ENCODE data around the gene WDR36. TPM values are rescaled to one million over a fixed set of nuclear protein-coding genes. Genes with fewer than 3 reads are reported as not detected.

The WDR36 gene
- total RNA-seq, 2 donors from 2014 or later = 11.9 to 16.1 TPM

DNA sequence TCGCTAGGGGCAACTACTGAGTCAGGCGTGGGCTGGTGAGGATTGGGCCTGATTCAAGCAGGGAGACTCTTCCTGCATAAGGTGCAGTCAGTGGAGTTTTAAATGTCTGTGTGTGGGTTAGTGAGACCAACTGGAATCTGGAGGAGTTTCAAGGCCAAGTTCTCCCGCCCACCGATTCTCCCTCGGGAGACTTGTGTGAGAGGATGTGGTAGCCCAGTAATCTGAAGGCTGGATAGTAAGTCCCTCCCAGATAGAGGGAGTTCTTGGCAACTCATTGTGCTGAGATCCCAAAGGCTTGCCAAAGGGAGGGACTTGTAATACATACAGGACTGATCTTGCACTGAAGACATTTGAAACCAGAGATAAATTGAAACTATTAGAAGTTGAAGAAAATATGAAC lies 51.8 kb downstream of the WDR36 start:
- no peaks in the 10 kb centered on the region for H3K36me3 ChIP-seq (replicated peaks in 1 of 2; ENCODE audit: insufficient read depth in 1 of 2, low read depth in 2 of 2)
- intact Hi-C loops (cut with DNase I) = no loop called here

DNA sequence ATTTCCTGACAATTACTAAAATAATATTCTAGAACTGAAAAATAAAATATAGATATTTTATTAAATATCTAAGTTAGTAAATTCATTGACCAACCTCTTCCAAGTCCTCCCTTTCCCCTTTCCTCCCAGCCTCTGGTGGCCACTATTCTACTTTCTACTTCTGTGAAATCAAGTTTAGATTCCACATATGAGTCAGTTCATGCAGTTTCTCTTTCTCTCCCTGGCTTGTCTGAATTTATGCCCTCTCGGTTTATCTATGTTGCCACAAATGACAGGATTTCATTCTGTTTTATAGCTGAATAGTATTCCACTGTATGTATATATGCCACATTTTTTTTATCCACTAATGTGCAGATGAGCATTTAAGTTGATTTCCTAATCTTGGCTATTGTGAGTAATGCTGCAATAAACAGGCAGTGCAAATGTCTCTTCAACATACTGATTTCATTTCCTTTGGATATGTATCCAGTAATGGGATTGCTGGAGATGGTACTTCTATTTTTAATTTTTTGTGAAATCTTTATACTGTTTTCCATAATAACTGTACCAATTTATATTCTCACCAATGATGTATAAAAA lies 52.3 kb downstream of the WDR36 start:
- H3K4me1 ChIP-seq = no peaks in the 10 kb centered on the region
- H3K4me3 ChIP-seq = no peak overlapping the region
- 62 to 87% methylated on average over 1 of the region's 1 CpG for whole genome bisulfite sequencing, 2 donors
- H3K27me3 ChIP-seq = no peaks in the 10 kb centered on the region
- intact Hi-C loops (cut with DNase I) = no loop called here
- no peaks in the 10 kb centered on the region for H3K36me3 ChIP-seq (replicated peaks in 1 of 2; ENCODE audit: insufficient read depth in 1 of 2, low read depth in 2 of 2)
- H3K9me3 ChIP-seq = no peaks in the 10 kb centered on the region
- TF ChIP-seq, protein P1, sequence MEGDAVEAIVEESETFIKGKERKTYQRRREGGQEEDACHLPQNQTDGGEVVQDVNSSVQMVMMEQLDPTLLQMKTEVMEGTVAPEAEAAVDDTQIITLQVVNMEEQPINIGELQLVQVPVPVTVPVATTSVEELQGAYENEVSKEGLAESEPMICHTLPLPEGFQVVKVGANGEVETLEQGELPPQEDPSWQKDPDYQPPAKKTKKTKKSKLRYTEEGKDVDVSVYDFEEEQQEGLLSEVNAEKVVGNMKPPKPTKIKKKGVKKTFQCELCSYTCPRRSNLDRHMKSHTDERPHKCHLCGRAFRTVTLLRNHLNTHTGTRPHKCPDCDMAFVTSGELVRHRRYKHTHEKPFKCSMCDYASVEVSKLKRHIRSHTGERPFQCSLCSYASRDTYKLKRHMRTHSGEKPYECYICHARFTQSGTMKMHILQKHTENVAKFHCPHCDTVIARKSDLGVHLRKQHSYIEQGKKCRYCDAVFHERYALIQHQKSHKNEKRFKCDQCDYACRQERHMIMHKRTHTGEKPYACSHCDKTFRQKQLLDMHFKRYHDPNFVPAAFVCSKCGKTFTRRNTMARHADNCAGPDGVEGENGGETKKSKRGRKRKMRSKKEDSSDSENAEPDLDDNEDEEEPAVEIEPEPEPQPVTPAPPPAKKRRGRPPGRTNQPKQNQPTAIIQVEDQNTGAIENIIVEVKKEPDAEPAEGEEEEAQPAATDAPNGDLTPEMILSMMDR (IDR thresholded peaks at IDR 0.05) = no peak
- no peak for TF ChIP-seq POLR2A (IDR thresholded peaks at IDR 0.05)
- ATAC-seq (no peak), DNase-seq (no peak)
- H3K27ac ChIP-seq = no peak overlapping the region

More for the DNA sequence above, 51.8 kb downstream of the WDR36 start:
- Histone ChIP-seq H3K27ac (no peak overlapping the region), H3K4me1 (no peaks in the 10 kb centered on the region), H3K4me3 (no peak overlapping the region), H3K9me3 (no peaks in the 10 kb centered on the region), H3K27me3 (no peaks in the 10 kb centered on the region)
- ATAC-seq (peak; percentile 45), DNase-seq (peak; percentile 17 to 49 (median 21))
- TF ChIP-seq, protein P1 (IDR thresholded peaks at IDR 0.05) = no peak
- no peak for TF ChIP-seq POLR2A (IDR thresholded peaks at IDR 0.05)
- WGBS, 2 donors = 20 to 38% methylated on average over 5 of the region's 5 CpGs

DNA sequence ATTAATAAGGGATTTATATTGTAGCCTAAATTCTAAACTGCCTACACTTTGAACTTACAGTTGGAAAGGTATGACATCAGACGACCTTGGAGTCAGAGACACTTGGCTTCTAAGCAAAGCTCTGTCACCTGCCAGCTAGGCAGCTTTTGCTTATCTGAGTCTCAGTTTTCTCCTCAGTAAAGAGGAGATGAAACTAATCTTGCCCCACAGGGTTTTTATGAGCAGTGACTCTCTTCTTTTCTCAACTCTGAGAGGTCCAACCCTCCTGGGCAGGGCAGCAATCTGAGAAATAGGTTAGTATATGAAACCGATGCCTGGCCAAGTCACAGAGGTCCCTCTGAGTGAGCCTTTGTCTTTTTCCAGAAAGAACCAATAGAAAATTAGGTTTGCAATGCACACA lies 53.9 kb downstream of the WDR36 start:
- intact Hi-C loops (cut with DNase I) = no loop called here
- Histone ChIP-seq H3K27me3 (no peaks in the 10 kb centered on the region), H3K4me3 (no peak overlapping the region)

DNA sequence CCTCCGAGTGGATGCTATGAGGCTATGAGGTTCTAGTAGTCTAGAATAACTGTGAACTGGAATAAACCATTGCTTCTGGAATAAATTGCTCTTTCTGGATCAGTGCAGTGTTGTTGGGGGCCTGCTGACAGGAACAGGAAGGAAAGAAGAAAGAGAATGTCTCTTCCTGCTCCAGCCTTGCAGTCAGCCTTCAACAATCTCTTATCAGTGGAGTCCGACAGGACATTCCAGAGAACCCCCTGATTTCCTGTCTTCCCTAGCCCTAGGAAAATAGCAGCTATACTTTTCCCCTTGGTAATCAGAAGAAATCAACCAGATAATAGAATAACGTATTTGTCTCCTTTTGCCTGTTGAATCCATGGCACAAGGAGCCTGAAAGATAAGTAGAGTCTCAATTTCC lies 55.4 kb downstream of the WDR36 start:
- no peaks in the 10 kb centered on the region for H3K9me3 ChIP-seq
- H3K4me1 ChIP-seq = no peaks in the 10 kb centered on the region
- no peak for DNase-seq
- H3K27ac ChIP-seq = no peak overlapping the region
- no peak for TF ChIP-seq POLR2A (IDR thresholded peaks at IDR 0.05)
- TF ChIP-seq, protein P1 (IDR thresholded peaks at IDR 0.05) = no peak
- intact Hi-C loops (cut with DNase I) = no loop called here
- no peak overlapping the region for H3K4me3 ChIP-seq
- no peaks in the 10 kb centered on the region for H3K27me3 ChIP-seq
- H3K36me3 ChIP-seq (replicated peaks in 1 of 2; ENCODE audit: insufficient read depth in 1 of 2, low read depth in 2 of 2) = no peaks in the 10 kb centered on the region
- no peak for ATAC-seq
- WGBS, 2 donors = 53 to 72% methylated on average over 3 of the region's 3 CpGs

More for the DNA sequence above, 53.9 kb downstream of the WDR36 start:
- ATAC-seq (no peak), DNase-seq (no peak)
- TF ChIP-seq, protein P1 (IDR thresholded peaks at IDR 0.05) = no peak
- TF ChIP-seq POLR2A (IDR thresholded peaks at IDR 0.05) = no peak
- H3K27ac ChIP-seq = no peak overlapping the region
- no peaks in the 10 kb centered on the region for H3K9me3 ChIP-seq
- no peaks in the 10 kb centered on the region for H3K4me1 ChIP-seq
- no peaks in the 10 kb centered on the region for H3K36me3 ChIP-seq (replicated peaks in 1 of 2; ENCODE audit: insufficient read depth in 1 of 2, low read depth in 2 of 2)
- 44 to 65% methylated on average over 2 of the region's 2 CpGs for WGBS, 2 donors

DNA sequence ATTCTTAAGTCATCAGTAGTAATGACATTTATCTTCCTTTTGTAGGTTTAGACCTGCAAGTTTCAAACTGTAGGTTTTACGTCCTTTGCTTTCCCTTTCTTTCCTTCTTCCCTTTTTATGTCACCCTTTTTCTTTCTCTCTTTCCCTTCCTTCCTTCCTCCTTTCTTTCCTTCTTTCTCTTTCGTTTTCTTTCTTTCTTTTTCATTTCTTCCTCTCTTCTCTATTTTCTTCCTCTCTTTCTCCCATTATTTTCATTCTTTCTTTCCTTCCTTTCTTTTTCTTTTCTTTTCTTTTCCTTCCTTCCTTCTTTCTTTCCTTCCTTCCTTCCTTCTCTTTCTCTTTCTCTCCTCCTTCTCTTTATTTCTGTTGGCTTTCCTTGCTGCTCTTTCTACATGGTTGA lies 59.9 kb downstream of the WDR36 start:
- TF ChIP-seq, protein P1 (IDR thresholded peaks at IDR 0.05) = no peak
- TF ChIP-seq POLR2A (IDR thresholded peaks at IDR 0.05) = no peak
- Histone ChIP-seq H3K4me1 (no peaks in the 10 kb centered on the region), H3K27me3 (no peaks in the 10 kb centered on the region), H3K4me3 (no peak overlapping the region), H3K27ac (no peak overlapping the region), H3K36me3 (replicated peaks in 1 of 2; ENCODE audit: insufficient read depth in 1 of 2, low read depth in 2 of 2) (no peaks in the 10 kb centered on the region), H3K9me3 (no peaks in the 10 kb centered on the region)
- no peak for ATAC-seq
- WGBS, 2 donors = 36 to 59% methylated on average over 2 of the region's 2 CpGs
- intact Hi-C loops (cut with DNase I) = loop anchor here (10.0 kb wide), 1 partner anchor 993 kb away; no protein-coding TSS in a partner anchor
- no peak for DNase-seq

Measured in body of pancreas (tissue), 4 donors.